PC-9 (cell line): ENCODE measurements around the gene PROS1.

Experiments
- CTCF ChIP-seq: fragments of 200-600 bp; sonication (generic); conservative IDR thresholded peaks from 2 replicates; pipeline ENCODE4 v1.6.1; 2017; ENCODE audit warnings: mixed run types, antibody characterized with exemption, mild to moderate bottlenecking, moderate library complexity
- EZH2 ChIP-seq: fragments of 200-600 bp; sonication (generic); IDR thresholded peaks from 2 replicates; pipeline ENCODE4 v1.8.0; 2017; ENCODE audit warnings: antibody characterized with exemption, low read depth

DNA sequence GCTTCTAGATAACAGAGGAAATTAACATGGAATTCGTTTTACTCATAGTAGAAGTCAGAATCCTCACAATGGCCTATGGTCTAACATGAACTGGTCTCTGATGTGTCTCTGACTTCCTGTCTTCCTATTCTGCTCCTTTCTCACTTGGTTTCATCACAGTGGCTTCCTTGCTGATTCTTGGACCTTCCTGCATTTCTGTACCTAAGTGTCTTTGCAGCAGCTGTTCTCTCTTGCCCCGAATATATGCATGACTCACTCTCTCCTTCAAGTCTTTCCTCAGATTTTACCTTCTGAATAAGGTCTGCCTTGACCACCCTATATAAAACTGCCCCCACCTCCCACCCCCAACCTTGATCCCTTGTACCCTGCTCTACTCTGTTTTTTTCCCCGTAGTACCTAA lies 20.4 kb upstream of the PROS1 start:
- TF ChIP-seq CTCF: no peak
- TF ChIP-seq EZH2: no peak
